K562 (cell line): Measurements from ENCODE around the gene SLC35B1. TPM values are rescaled to one million over a fixed set of nuclear protein-coding genes. Genes with fewer than 3 reads are reported as not detected.

Source experiments
- ARNT ChIP-seq, 2 experiments: fragments of 450-650 bp; IDR thresholded peaks; 2 replicates each; pipeline ENCODE4 v1.6.1; 2016; ENCODE audit warnings: mild to moderate bottlenecking in 1 of 2
- ATF2 ChIP-seq: sonication (generic); formaldehyde crosslinking; IDR thresholded peaks from 2 replicates; pipeline ENCODE4 v1.8.1; 2022; ENCODE audit warnings: missing genetic modification reagents
- BRF2 ChIP-seq: IDR thresholded peaks from 3 replicates; pipeline ENCODE4 v1.6.1; 2011; ENCODE audit warnings: borderline replicate concordance, mild to moderate bottlenecking; ENCODE audit not compliant: insufficient read length, insufficient read depth
- CBX8 ChIP-seq: fragments of 200-600 bp; sonication (generic); IDR thresholded peaks from 2 replicates; pipeline ENCODE4 v1.6.1; 2012; ENCODE audit warnings: borderline replicate concordance, mixed run types, low read depth, mild to moderate bottlenecking, moderate library complexity, mixed read lengths, low read length, control low read depth, inconsistent platforms; ENCODE audit not compliant: poor library complexity, severe bottlenecking; ENCODE audit errors: extremely low read depth
- CEBPG ChIP-seq, 3 experiments: fragments of 200-800 bp in 1 of 3; sonication (Bioruptor generic) in 1 of 3; sonication (generic) in 1 of 3; formaldehyde crosslinking in 1 of 3; IDR thresholded peaks in 2 of 3; conservative IDR thresholded peaks in 1 of 3; 2 replicates each; pipeline versions ENCODE4 v1.6.1 to v1.8.0; 2016 to 2022; ENCODE audit warnings: missing compliant biosample characterization in 2 of 3, missing genetic modification characterization in 2 of 3, mild to moderate bottlenecking in 1 of 3, missing genetic modification reagents in 1 of 3
- DLX4 ChIP-seq: fragments of 250-450 bp; sonication (Bioruptor Pico); IDR thresholded peaks from 2 replicates; pipeline ENCODE4 v1.6.1; 2021; ENCODE audit warnings: mild to moderate bottlenecking
- ELF1 ChIP-seq: fragments of 200-800 bp; sonication (Bioruptor generic); IDR thresholded peaks from 2 replicates; pipeline ENCODE4 v1.6.1; 2016; ENCODE audit warnings: missing genetic modification characterization, missing compliant biosample characterization
- FOSL1 ChIP-seq: fragments of 200-800 bp; sonication (Bioruptor generic); conservative IDR thresholded peaks from 2 replicates; pipeline ENCODE4 v1.6.1; 2016; ENCODE audit warnings: missing genetic modification characterization, missing compliant biosample characterization
- FOXJ3 ChIP-seq: sonication (generic); formaldehyde crosslinking; IDR thresholded peaks from 2 replicates; pipeline ENCODE4 v1.4.0; 2020; ENCODE audit warnings: mild to moderate bottlenecking, missing genetic modification reagents
- FOXK1 ChIP-seq: sonication (generic); formaldehyde crosslinking; IDR thresholded peaks from 2 replicates; pipeline ENCODE4 v1.8.0; 2022; ENCODE audit warnings: missing genetic modification reagents, mild to moderate bottlenecking, borderline replicate concordance
- GABPB1 ChIP-seq: sonication (generic); formaldehyde crosslinking; IDR thresholded peaks from 2 replicates; pipeline ENCODE4 v1.8.0; 2022; ENCODE audit warnings: mild to moderate bottlenecking, missing genetic modification reagents
- NR2C2 ChIP-seq, 2 experiments: fragments of 200-800 bp in 1 of 2; sonication (Bioruptor generic) in 1 of 2; sonication (generic) in 1 of 2; formaldehyde crosslinking in 1 of 2; IDR thresholded peaks; 2 replicates each; pipeline versions ENCODE4 v1.6.1 to v1.8.0; 2016 to 2022; ENCODE audit warnings: mild to moderate bottlenecking in 1 of 2, missing compliant biosample characterization in 1 of 2, missing genetic modification characterization in 1 of 2, missing genetic modification reagents in 1 of 2
- THRAP3 ChIP-seq: fragments of 450-650 bp; IDR thresholded peaks from 2 replicates; pipeline ENCODE4 v1.6.1; 2016; ENCODE audit warnings: mild to moderate bottlenecking, inconsistent platforms, borderline replicate concordance
- UBTF ChIP-seq, 2 experiments: IDR thresholded peaks; 2 replicates each; pipeline ENCODE4 v1.6.1; 2012; ENCODE audit warnings: improper control_type of control experiment in 2 of 2, low read depth in 2 of 2, low read length in 2 of 2, borderline replicate concordance in 1 of 2
- ZFP30 ChIP-seq: fragments of 250-450 bp; sonication (Bioruptor Pico); IDR thresholded peaks from 2 replicates; pipeline ENCODE4 v1.8.0; 2022; ENCODE audit warnings: moderate library complexity, mild to moderate bottlenecking, inconsistent platforms, borderline replicate concordance
- ZNF232 ChIP-seq: sonication (generic); formaldehyde crosslinking; IDR thresholded peaks from 2 replicates; pipeline ENCODE4 v1.8.0; 2022; ENCODE audit warnings: mild to moderate bottlenecking, missing genetic modification reagents
- polyA plus RNA-seq, 8 experiments: library from polyadenylated mRNA; depleted of rRNA in 4 of 8; stranded (reverse) in 5 of 8; unstranded in 3 of 8; fragments of >200 nt; fragmentation: Nextera tagmentation in 2 of 8; fragmentation: Illumina TruSeq in 1 of 8; extraction: Ambion mirVana in 2 of 8; extraction: Trizol in 1 of 8; gene quantifications; 2 replicates each; pipeline versions ENCODE4 v1.2.1 to v1.2.3, GENCODE V29; 2011 to 2014; ENCODE audit warnings: inconsistent platforms in 1 of 8, missing spikeins in 1 of 8
- total RNA-seq, 7 experiments: library from RNA; depleted of rRNA in 6 of 7; stranded (reverse); fragments of >200 nt in 6 of 7; fragmentation: Illumina TruSeq in 2 of 7; extraction: Trizol in 2 of 7; gene quantifications; 2 replicates each; pipeline versions ENCODE4 v1.2.1 to v1.2.3, GENCODE V29; 2011 to 2021; ENCODE audit warnings: low replicate concordance in 1 of 7

SLC35B1 gene
- total and polyA plus RNA-seq, 9 of the 15 experiments (the other 6 are each of a cell fraction or from before 2014, with no cell fraction given): 51.4 to 87.9 (median 66.3) TPM

- TF ChIP-seq ZNF232 (CRISPR knock-in tag): no peak
- no peak for TF ChIP-seq ZFP30 (CRISPR knock-in tag)
- peak; percentile 79 for TF ChIP-seq FOSL1 (tag)
- TF ChIP-seq FOXK1: 0 out of 2 replicates have a peak, but pooled peaks have one; percentile 22
- TF ChIP-seq NR2C2 (CRISPR knock-in tag; IDR thresholded peaks at IDR 0.05): peak; percentile 2; the same call in 1 of the 2 replicates
- no peak for TF ChIP-seq NR2C2 (tag; IDR thresholded peaks at IDR 0.05)
- no peak for TF ChIP-seq DLX4
- TF ChIP-seq UBTF (IDR thresholded peaks at IDR 0.05; ENCODE audit: borderline replicate concordance in 1 of 2, low read depth in 2 of 2, low read length in 2 of 2): 0 out of 4 replicates have a peak, but pooled peaks of 1 of the 2 experiments have one; percentile 41
- TF ChIP-seq BRF2: no peak
- TF ChIP-seq FOXJ3 (CRISPR knock-in tag): no peak
- peak; percentile 8; the same call in 1 of the 2 replicates for TF ChIP-seq CEBPG (CRISPR knock-in tag; IDR thresholded peaks at IDR 0.05)
- TF ChIP-seq CEBPG (tag; conservative IDR thresholded peaks at IDR 0.05 in 1 of 2, IDR thresholded peaks at IDR 0.05 in 1 of 2): no peak
- no peak for TF ChIP-seq ATF2
- 0 out of 4 replicates have a peak, but pooled peaks of 1 of the 2 experiments have one; percentile 6 for TF ChIP-seq ARNT (IDR thresholded peaks at IDR 0.05)
- TF ChIP-seq THRAP3: 0 out of 2 replicates have a peak, but pooled peaks have one; percentile 57
- TF ChIP-seq GABPB1: peak; percentile 56; the same call in 1 of the 2 replicates
- no peak for TF ChIP-seq CBX8
- no peak for TF ChIP-seq ELF1 (tag)
These were observed 885 bp upstream of the SLC35B1 start (continued) for GRCh38 chr17:49708515-49709183.
